Naive thymus-derived CD8-positive, alpha-beta T cell (primary cell): Measurements from ENCODE around the gene P3R3URF. TPM values are rescaled to one million over a fixed set of nuclear protein-coding genes. Genes with fewer than 3 reads are reported as not detected.

Experiments
- ATAC-seq, 2 donors: fragments of 150-1000 bp; cut with Tn5 transposase in 1 of 2; sonication (Bioruptor Pico), chemical (Tn5 transposase) in 1 of 2; 1 replicate in 1 of 2; 2 replicates in 1 of 2; pipeline ENCODE4 v1.10.0; 2021; ENCODE audit warnings: mild to moderate bottlenecking in 2 of 2, moderate library complexity in 2 of 2
- POLR2A ChIA-PET: fragments of 350-600 bp; sonication (Branson Sonifier 250); formaldehyde crosslinking; loops from one replicate; lab custom pipeline; 2021; ENCODE audit warnings: antibody characterized with exemption; lab: Charles Lee
- DNase-seq, 10 donors: peaks; one replicate each; pipeline versions ENCODE4 v3.0.0 to v3.0.0-alpha.2; 2020 to 2022
- H3K27ac Mint-ChIP-seq, 10 donors: one replicate each; pipeline ENCODE4 v1.8.0; 2020 to 2022; ENCODE audit warnings: mild to moderate bottlenecking in 10 of 10, mixed read lengths in 10 of 10, moderate library complexity in 4 of 10, inconsistent platforms in 1 of 10
- H3K27me3 Mint-ChIP-seq, 5 donors: one replicate each; pipeline ENCODE4 v1.8.0; 2021 to 2022; ENCODE audit warnings: mixed read lengths in 5 of 5
- H3K36me3 Mint-ChIP-seq, 3 donors: one replicate each; pipeline ENCODE4 v1.8.0; 2020 to 2022; ENCODE audit warnings: mixed read lengths in 3 of 3, mild to moderate bottlenecking in 2 of 3, inconsistent platforms in 1 of 3
- H3K4me1 Mint-ChIP-seq, 4 donors: one replicate each; pipeline ENCODE4 v1.8.0; 2021 to 2022; ENCODE audit warnings: mixed read lengths in 4 of 4
- H3K4me3 Mint-ChIP-seq, 10 donors: one replicate each; pipeline ENCODE4 v1.8.0; 2020 to 2022; ENCODE audit warnings: mild to moderate bottlenecking in 10 of 10, mixed read lengths in 10 of 10, moderate library complexity in 6 of 10, inconsistent platforms in 1 of 10
- H3K9me3 Mint-ChIP-seq, 9 donors: one replicate each; pipeline ENCODE4 v1.8.0; 2020 to 2022; ENCODE audit warnings: mixed read lengths in 9 of 9, mild to moderate bottlenecking in 3 of 9, inconsistent platforms in 1 of 9, moderate library complexity in 1 of 9
- polyA plus RNA-seq, 3 donors: library from polyadenylated mRNA; unstranded; fragments of 300-500 nt; fragmentation: Illumina TruSeq; gene quantifications; one replicate each; pipeline ENCODE4 v1.2.3, GENCODE V29; 2021
- total RNA-seq, 8 experiments: library from RNA in 2 of 8; stranded (reverse) in 2 of 8; gene quantifications; one replicate each; pipeline ENCODE4 v1.2.3 and lab custom pipeline; 2021 to 2026

The P3R3URF gene
- total and polyA plus RNA-seq, 5 experiments from 2014 or later: not detected

- ATAC-seq (no peak), DNase-seq (no peak)
- H3K4me1 Mint-ChIP-seq: peaks cover 11 to 25% (median 15%) of the 10 kb centered on the region in 4 donors
- H3K9me3 Mint-ChIP-seq: no peaks in the 10 kb centered on the region
- H3K27me3 Mint-ChIP-seq: peaks cover 0 to 1% (median 0%) of the 10 kb centered on the region in 5 donors
- no peak overlapping the region for H3K4me3 Mint-ChIP-seq
- peak overlapping the region in 1 of 10 donors; percentile 28 for H3K27ac Mint-ChIP-seq
- no peaks in the 10 kb centered on the region for H3K36me3 Mint-ChIP-seq
- POLR2A ChIA-PET: no interaction called here
These were observed 29.5 kb upstream of the P3R3URF start for GRCh38 chr1:46205791-46206190.

DNA sequence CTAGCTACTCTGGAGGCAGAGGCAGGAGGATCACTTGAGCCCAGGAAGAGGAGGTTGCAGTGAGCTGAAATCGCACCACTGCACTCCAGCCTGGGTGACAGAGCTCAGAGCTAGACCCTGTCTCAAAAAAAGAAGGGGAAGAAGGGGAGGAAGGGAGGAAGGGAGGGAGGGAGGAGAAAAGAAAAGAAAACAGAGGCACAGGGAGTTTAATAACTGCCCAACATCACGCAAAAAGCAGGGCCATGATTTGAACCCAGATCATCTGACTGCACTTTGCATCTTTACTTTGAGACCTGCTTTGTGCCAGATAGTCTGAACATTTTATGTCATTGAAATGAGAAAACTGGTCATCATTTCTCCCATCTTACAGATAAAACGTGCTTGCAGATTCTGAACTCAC is 28.9 kb upstream of the P3R3URF start:
- H3K27ac Mint-ChIP-seq: peak overlapping the region in 3 of 10 donors; percentile 8 to 83 (median 31)
- H3K36me3 Mint-ChIP-seq: no peaks in the 10 kb centered on the region
- H3K27me3 Mint-ChIP-seq: peaks cover 0 to 1% (median 0%) of the 10 kb centered on the region in 5 donors
- no peak for ATAC-seq
- H3K4me3 Mint-ChIP-seq: peak overlapping the region in 1 of 10 donors; percentile 22
- POLR2A ChIA-PET: no interaction called here
- H3K4me1 Mint-ChIP-seq: peaks cover 13 to 25% (median 17%) of the 10 kb centered on the region in 4 donors
- DNase-seq: no peak
- H3K9me3 Mint-ChIP-seq: no peaks in the 10 kb centered on the region

GRCh38 chr1:46204406-46204742 is 28.1 kb upstream of the P3R3URF start:
- no peak for DNase-seq
- Mint-ChIP-seq H3K27ac (peak overlapping the region in 5 of 10 donors; percentile 21 to 83 (median 40)), H3K4me3 (peak overlapping the region in 9 of 10 donors; percentile 1 to 91 (median 81)), H3K27me3 (peaks cover 0 to 1% (median 0%) of the 10 kb centered on the region in 5 donors), H3K4me1 (peaks cover 14 to 25% (median 18%) of the 10 kb centered on the region in 4 donors), H3K36me3 (no peaks in the 10 kb centered on the region), H3K9me3 (no peaks in the 10 kb centered on the region)
- POLR2A ChIA-PET: no interaction called here
- ATAC-seq: no peak

GRCh38 chr1:46203738-46204405 is 27.6 kb upstream of the P3R3URF start:
- peak overlapping the region in 8 of 10 donors; percentile 13 to 89 (median 56) for H3K27ac Mint-ChIP-seq
- no peaks in the 10 kb centered on the region for H3K9me3 Mint-ChIP-seq
- no peak for ATAC-seq
- POLR2A ChIA-PET: interaction anchor here (1.9 kb wide), 1 partner anchor 37 kb away, joined by 6 read pairs; no protein-coding TSS in a partner anchor
- H3K4me1 Mint-ChIP-seq: peaks cover 14 to 25% (median 22%) of the 10 kb centered on the region in 4 donors
- H3K36me3 Mint-ChIP-seq: no peaks in the 10 kb centered on the region
- DNase-seq: no peak
- H3K4me3 Mint-ChIP-seq: peak overlapping the region; percentile 62 to 91 (median 88)
- peaks cover 0 to 1% (median 0%) of the 10 kb centered on the region in 5 donors for H3K27me3 Mint-ChIP-seq

- no peak for DNase-seq
- peaks cover 19 to 52% (median 43%) of the 10 kb centered on the region in 4 donors for H3K4me1 Mint-ChIP-seq
These were observed 23.0 kb upstream of the P3R3URF start for GRCh38 chr1:46199233-46199749.

GRCh38 chr1:46197964-46198811 is 21.9 kb upstream of the P3R3URF start, which contains the start of gene POMGNT1:
Gene POMGNT1 (minus strand): TSS chr1:46198434. CDS start chr1:46197821, 613 bp downstream.
- Mint-ChIP-seq H3K27ac (peak within 1 kb of the TSS; percentile 51 to 92 (median 85)), H3K36me3 (peaks cover 0 to 18% (median 2%) of the 10 kb centered on the region in 3 donors), H3K27me3 (no peaks in the 10 kb centered on the region), H3K4me3 (peak within 1 kb of the TSS; percentile 74 to 91 (median 82)), H3K9me3 (no peaks in the 10 kb centered on the region), H3K4me1 (peaks cover 12 to 43% (median 34%) of the 10 kb centered on the region in 4 donors)
- POLR2A ChIA-PET: interaction anchor here (0.6 to 2.9 kb wide), 4 partner anchors 32 to 476 kb away, joined by 3 to 11 read pairs (median 3); partner anchors contain the start of genes LRRC41 and UQCRH
- DNase-seq (peak; percentile 55 to 80 (median 75)), ATAC-seq (peak; percentile 87 to 91)

More at GRCh38 chr1:46199233-46199749, 23.0 kb upstream of the P3R3URF start:
- POLR2A ChIA-PET: interaction anchor here (0.6 to 2.9 kb wide), 3 partner anchors 33 to 475 kb away, joined by 3 to 11 read pairs (median 3); no protein-coding TSS in a partner anchor
- no peak for ATAC-seq
- H3K36me3 Mint-ChIP-seq: peaks cover 0 to 13% (median 2%) of the 10 kb centered on the region in 3 donors
- H3K27ac Mint-ChIP-seq: peak overlapping the region in 6 of 10 donors; percentile 36 to 70 (median 51)
- H3K9me3 Mint-ChIP-seq: no peaks in the 10 kb centered on the region
- H3K27me3 Mint-ChIP-seq: no peaks in the 10 kb centered on the region
- H3K4me3 Mint-ChIP-seq: peak overlapping the region; percentile 65 to 89 (median 78)

GRCh38 chr1:46197560-46197963 is 21.3 kb upstream of the P3R3URF start:
- no peaks in the 10 kb centered on the region for H3K9me3 Mint-ChIP-seq
- DNase-seq (no peak), ATAC-seq (no peak)
- H3K36me3 Mint-ChIP-seq: peaks cover 0 to 25% (median 2%) of the 10 kb centered on the region in 3 donors
- peak overlapping the region; percentile 74 to 91 (median 82) for H3K4me3 Mint-ChIP-seq
- H3K27me3 Mint-ChIP-seq: no peaks in the 10 kb centered on the region
- peak overlapping the region in 8 of 10 donors; percentile 70 to 92 (median 82) for H3K27ac Mint-ChIP-seq
- POLR2A ChIA-PET: interaction anchor here (2.9 kb wide), 1 partner anchor 31 kb away, joined by 11 read pairs; no protein-coding TSS in a partner anchor
- peaks cover 8 to 38% (median 29%) of the 10 kb centered on the region in 4 donors for H3K4me1 Mint-ChIP-seq

GRCh38 chr1:46196609-46197008 is 20.3 kb upstream of the P3R3URF start:
- peaks cover 0 to 34% (median 2%) of the 10 kb centered on the region in 3 donors for H3K36me3 Mint-ChIP-seq
- POLR2A ChIA-PET: interaction anchor here (0.8 kb wide), 1 partner anchor 173 kb away, joined by 3 read pairs; no protein-coding TSS in a partner anchor
- DNase-seq (no peak), ATAC-seq (no peak)
- no peaks in the 10 kb centered on the region for H3K9me3 Mint-ChIP-seq
- H3K27ac Mint-ChIP-seq: peak overlapping the region in 6 of 10 donors; percentile 19 to 86 (median 57)
- no peaks in the 10 kb centered on the region for H3K27me3 Mint-ChIP-seq
- peak overlapping the region in 8 of 10 donors; percentile 1 to 87 (median 80) for H3K4me3 Mint-ChIP-seq
- H3K4me1 Mint-ChIP-seq: peaks cover 8 to 37% (median 26%) of the 10 kb centered on the region in 4 donors

DNA sequence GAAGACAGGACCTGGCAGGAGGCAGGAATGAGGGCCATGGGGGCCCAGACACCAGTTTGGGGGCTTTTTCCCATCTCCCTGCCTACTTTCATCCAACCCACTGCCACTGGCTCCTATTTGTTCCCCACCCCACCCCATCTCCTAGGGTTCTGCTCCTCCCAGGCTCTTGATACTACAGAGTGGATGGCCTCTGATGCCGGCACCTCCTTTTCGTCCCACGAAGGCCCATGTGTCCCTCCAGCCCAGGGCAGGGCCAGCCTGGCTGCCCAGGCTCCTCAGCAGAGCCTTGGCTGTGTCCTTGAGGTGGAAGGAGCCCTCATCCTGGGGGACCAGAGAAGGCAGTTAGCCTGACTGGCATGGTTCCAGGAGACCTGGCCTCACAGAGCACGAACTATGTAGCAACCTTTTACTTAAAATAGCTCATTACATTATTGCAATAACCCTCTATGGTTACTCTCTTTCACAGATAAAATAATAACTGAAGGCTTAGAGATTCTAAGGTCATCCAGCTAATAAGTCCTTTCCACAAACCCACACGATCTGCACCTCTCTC is 18.4 kb upstream of the P3R3URF start:
- Mint-ChIP-seq H3K9me3 (no peaks in the 10 kb centered on the region), H3K4me3 (no peak overlapping the region), H3K27me3 (no peaks in the 10 kb centered on the region), H3K27ac (peak overlapping the region in 2 of 10 donors; percentile 13 to 60), H3K4me1 (peaks cover 5 to 35% (median 25%) of the 10 kb centered on the region in 4 donors), H3K36me3 (peaks cover 0 to 45% (median 2%) of the 10 kb centered on the region in 3 donors)
- POLR2A ChIA-PET: no interaction called here
- DNase-seq: no peak
- no peak for ATAC-seq

DNA sequence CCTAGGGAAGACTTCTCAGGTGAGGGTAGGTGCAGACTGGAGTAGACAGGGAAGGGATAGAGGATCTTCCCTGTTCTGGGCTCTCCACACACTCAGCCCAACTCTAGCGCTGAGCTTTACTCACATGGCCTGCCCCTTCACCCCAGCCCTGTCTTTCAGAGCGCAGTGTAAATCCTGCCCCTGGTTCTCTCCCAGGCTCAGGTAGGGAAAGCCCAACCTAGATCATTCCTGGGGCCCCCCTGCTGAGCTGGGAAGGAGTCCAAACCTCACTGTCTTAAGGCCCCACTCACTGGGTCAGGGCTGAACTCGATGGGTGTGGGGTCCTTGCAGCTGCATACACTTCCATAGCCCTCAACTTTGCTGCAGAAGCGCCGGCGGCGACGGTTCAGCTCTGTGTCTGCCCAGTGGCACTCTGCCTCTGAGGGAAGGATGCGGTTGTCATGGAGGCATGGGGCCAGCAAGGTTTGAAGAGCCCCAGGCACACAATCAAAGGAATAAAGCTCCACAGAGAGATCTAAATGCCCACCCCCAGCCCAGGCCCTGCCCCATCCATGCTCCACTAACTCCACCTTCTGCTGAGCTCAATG is 17.8 kb upstream of the P3R3URF start:
- peaks cover 5 to 31% (median 23%) of the 10 kb centered on the region in 4 donors for H3K4me1 Mint-ChIP-seq
- peak overlapping the region in 1 of 10 donors; percentile 38 for H3K4me3 Mint-ChIP-seq
- H3K9me3 Mint-ChIP-seq: no peaks in the 10 kb centered on the region
- H3K36me3 Mint-ChIP-seq: peaks cover 0 to 52% (median 2%) of the 10 kb centered on the region in 3 donors
- no peak overlapping the region for H3K27ac Mint-ChIP-seq
- POLR2A ChIA-PET: no interaction called here
- ATAC-seq (no peak), DNase-seq (no peak)
- no peaks in the 10 kb centered on the region for H3K27me3 Mint-ChIP-seq

DNA sequence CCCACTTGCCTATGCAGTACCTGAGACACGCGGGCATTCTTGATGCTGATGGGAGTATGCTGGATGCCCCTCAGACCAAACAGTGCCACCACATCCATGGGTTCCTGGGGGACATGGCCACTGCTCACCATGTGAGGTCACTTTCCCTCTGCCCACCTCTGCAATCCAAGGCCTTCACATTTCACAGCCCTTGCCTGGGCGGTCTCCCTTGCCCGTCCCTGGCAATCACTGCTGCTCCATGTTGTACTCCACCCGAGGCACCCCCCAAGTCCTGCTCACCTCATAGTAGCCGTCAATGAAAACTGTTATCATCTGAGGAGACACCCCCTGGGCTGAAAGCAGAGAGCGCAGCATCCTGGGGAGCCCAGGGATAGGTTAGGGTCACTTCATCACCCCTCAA is 17.0 kb upstream of the P3R3URF start:
- Mint-ChIP-seq H3K4me3 (no peak overlapping the region), H3K27ac (peak overlapping the region in 1 of 10 donors; percentile 27), H3K27me3 (no peaks in the 10 kb centered on the region), H3K4me1 (peaks cover 6 to 27% (median 21%) of the 10 kb centered on the region in 4 donors), H3K9me3 (no peaks in the 10 kb centered on the region), H3K36me3 (peaks cover 0 to 58% (median 2%) of the 10 kb centered on the region in 3 donors)
- no peak for ATAC-seq
- POLR2A ChIA-PET: no interaction called here
- DNase-seq: no peak
